HG03175 (cell line): ENCODE results near the gene TMEM132D.

Source experiments
- ATAC-seq: cut with Tn5 transposase; IDR thresholded peaks from one replicate; pipeline ENCODE4 v1.9.1; 2021; ENCODE audit warnings: mild to moderate bottlenecking, moderate library complexity; ENCODE audit not compliant: unreplicated experiment

TMEM132D gene

GRCh38 chr12:129483111-129483893, 420.5 kb downstream of the TMEM132D start:
- no peak for ATAC-seq

DNA sequence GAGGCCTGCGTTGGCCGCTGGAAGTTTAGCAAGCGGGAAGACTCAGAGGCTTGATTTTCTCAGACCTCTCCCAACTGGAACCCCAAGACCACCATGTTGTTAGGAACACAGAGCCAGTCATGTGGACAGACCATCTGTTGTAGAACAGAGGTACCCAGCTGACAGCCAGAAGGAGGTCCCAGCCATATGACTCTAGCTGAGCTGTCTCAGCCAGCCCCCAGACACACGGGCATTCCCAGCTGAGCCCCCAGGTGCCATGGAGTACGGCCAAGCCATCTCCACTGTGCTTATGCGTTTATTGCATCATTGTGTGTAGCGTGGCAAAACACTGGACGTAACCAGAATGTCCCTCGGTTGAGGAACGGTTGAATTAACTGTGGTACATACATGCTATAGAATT, 421.9 kb downstream of the TMEM132D start:
- ATAC-seq = no peak

- no peak for ATAC-seq
These were observed 433.6 kb downstream of the TMEM132D start for GRCh38 chr12:129470196-129470595.

DNA sequence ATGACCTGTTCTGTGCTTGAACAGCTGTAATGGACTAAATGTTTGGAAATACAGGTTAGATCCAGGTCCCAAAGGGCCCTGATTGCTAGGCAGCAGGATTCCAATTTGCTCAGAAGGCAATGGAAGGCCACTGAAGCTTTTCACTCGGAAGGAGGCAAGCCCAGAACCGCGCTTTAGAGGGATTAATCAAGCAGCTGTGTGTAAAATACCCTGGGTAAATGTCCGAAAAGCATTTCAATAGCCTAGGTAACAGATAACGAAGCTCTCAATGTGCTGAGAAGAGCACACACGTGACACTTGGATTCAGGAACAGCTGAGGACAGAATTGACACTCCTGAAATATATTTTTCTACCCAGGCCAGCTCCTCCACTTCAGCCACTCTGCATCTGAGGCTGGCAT, 436.1 kb downstream of the TMEM132D start:
- no peak for ATAC-seq

GRCh38 chr12:129467289-129467688, 436.5 kb downstream of the TMEM132D start:
- no peak for ATAC-seq

DNA sequence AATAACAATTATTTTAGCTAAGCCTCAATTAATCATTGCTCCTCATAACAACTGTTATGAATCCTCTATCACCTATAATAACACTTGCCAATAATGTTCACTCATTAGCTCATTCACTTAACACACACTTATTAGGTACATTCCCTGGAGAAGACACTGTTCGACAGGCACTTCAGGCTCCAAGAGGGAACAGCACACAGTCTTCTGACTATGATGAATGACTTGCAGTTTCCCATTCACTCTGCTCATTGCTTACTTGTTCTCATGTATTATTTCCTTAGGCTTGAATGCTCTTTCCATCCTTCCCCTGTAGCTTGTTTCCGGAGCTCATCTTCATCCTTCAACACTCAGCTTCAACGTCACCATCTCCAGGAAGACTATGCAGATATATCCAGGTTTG, 437.3 kb downstream of the TMEM132D start:
- ATAC-seq = no peak

GRCh38 chr12:129459886-129460285, 443.9 kb downstream of the TMEM132D start:
- ATAC-seq = no peak

DNA sequence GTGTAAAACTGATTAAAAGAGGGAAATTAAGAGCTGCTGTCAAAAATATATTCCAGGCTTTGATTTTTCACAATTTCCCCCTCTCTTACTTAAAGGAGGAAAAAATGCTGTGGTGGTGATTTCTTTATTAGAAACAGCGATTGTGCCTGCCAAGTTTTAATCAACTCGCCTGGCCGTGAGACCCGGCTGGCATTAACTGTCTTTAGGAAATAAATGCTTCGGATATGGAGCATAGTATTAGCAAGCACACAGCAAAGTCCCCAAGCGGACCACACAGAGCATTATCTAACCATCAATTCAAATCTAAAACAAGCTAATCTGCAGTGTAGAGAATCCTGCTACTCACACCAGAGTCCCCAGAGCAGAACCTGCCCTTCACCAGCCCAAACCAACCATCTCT, 457.1 kb downstream of the TMEM132D start:
- ATAC-seq = no peak

DNA sequence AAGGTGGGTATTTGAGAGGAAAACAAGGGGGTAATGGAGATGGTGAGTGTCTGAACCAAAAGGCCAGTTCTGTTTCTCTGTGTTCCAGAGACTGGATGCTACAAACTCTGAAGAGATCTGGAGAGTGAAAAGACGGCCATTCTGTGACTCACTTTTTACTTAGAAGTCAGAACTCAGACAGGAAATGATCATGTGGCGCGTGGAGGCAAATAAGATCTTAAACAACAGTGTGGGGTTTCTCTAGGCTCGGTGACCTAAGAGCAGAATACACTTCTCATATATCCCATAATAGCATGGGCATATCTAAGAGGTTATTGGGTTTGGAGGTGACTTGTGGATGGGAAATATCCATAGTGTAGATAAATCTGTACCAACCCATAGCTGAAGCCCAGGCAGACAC, 463.5 kb downstream of the TMEM132D start:
- ATAC-seq = no peak

GRCh38 chr12:129434790-129435189, 469.0 kb downstream of the TMEM132D start:
- no peak for ATAC-seq

DNA sequence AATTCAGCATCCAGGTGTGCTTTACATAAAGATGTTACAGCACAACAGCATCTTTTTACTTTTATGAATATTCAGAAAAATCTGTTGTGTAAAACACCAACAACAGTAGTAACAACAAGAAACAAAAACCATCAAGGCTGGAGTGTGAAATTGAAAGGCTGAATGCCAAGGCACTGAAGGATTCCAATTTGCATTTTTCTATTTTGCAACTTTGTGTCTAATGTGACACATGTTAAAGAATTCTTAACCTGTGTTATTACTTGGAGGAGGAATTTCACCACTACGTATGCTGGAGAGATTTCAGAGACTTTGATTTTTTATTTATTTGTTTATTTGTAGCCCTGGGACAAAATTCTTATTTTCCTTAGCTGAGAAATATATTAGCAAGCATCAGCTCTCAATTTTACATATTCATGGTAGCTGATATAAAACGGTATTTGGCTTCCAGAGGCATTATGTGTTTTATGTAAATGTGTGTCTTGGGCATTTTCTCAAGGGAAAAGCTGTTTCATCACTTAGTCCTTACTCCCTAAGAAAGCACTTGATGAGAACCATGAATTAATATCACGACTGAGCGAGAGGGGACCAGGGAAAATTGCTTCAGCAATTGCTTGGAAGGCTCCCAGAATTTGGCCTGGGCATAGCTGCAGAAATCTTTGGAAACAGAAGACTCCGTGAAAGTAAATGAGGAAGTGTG, 475.4 kb downstream of the TMEM132D start:
- ATAC-seq = no peak

GRCh38 chr12:129423041-129423580, 480.7 kb downstream of the TMEM132D start:
- ATAC-seq = no peak

DNA sequence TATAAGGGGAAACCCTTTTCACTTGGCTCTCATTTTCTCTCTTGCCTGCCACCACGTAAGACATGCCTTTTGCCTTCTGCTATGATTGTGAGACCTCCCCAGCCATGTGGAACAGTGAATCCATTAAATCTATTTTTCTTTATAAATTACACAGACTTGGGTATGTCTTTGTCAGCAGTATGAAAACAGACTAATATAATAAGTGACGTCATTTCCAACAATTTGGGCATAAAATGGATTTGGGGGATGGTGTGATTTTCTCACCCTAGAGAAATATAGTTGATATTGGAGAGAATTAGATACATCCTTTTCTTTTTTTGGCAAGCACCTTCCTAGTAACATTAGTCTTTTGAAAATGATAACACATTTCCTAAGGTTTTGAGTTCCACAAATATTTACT, 490.5 kb downstream of the TMEM132D start:
- no peak for ATAC-seq

GRCh38 chr12:129409281-129409680, 494.5 kb downstream of the TMEM132D start:
- ATAC-seq = no peak

- no peak for ATAC-seq
These were observed 499.3 kb downstream of the TMEM132D start for GRCh38 chr12:129404556-129404955.

GRCh38 chr12:129401572-129401971, 502.3 kb downstream of the TMEM132D start:
- no peak for ATAC-seq

GRCh38 chr12:129394177-129394825, 509.5 kb downstream of the TMEM132D start:
- ATAC-seq = no peak

DNA sequence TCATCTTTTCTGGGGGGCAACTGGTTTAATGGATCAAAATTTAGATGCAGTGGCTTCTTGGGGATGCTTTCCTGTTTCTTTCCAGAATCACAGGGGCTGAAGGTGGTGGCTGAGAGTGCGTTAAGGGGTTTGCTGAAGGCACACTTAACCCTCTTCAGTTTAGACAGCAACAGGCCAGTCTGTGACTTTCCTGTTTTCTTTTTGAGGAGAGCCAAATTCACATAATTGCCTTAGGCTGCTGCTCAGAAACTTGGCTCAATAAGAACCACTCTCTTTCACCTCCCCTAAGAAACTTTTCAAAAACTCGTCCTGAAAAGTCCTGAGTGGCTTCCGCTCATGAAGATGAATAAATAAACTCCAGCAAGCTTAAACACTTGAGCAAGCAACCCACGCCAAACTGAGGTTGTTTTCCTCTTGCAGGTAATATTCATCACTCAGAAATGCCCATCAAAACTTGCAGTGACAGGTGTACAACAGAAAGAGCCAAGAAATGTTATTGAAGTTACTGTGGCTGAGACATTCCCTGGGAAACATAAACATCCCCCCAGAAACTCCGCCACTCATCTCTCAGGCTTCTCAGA, 510.4 kb downstream of the TMEM132D start:
- no peak for ATAC-seq

DNA sequence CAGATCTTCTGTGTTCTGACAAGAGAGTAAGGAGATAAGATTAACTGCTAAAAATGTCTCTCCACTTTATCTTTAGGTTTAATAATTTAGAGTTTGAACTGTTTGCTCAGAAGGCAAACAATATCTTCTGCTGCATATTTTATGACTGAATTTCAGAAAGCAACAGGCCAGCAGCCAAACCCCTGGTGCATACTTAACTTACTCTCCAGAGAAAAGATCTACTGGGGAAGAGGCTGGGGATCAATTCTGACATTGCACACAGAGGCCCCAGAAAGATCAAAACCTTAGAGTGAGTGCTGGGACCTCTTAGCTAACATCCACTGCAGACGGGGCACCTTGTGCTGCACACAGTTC, 518.2 kb downstream of the TMEM132D start:
- ATAC-seq = no peak

DNA sequence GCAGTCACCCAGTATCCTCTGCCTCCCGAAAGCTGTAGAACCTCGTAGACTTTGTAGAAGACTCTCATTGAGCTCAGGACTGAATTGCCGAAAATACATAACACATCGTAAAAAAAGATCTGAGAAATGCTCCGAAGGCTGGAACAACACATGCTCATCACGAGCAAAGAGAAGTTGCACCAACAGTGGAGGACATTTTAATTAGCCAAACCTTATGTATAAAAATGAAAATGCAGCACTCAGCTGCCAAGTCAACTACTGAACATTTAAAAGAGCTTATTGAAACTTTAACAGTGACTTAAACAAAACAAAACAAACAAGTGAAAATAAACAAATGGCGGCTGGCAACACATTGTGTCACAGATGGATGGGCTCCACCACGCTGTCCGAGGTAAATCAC, 519.9 kb downstream of the TMEM132D start:
- no peak for ATAC-seq

DNA sequence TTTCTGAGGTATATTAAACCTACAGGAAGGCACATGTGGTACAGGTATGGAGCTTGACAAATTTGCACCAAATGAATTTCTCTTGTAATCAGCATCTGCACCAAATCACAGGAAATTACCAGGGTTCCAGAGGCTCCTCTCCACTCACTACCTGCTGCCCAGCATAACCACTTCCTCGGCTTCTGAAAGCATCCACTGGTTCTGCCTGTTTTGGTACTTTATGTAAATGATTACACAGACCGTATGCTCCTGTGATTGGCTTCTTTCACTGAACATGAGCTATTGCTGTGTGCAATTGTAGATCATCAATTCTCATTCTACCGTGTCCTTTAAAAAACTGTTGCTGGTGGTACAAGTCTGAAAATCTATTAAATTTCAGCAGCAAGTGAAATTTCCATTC, 522.1 kb downstream of the TMEM132D start:
- ATAC-seq = no peak
